Fibroblast of skin of right quadriceps (primary cell): ENCODE results near the gene PRKAG2.

Experiments
- DNase-seq: peaks from one replicate; pipeline ENCODE4 v3.0.0-alpha.2; 2013

PRKAG2 gene

DNA sequence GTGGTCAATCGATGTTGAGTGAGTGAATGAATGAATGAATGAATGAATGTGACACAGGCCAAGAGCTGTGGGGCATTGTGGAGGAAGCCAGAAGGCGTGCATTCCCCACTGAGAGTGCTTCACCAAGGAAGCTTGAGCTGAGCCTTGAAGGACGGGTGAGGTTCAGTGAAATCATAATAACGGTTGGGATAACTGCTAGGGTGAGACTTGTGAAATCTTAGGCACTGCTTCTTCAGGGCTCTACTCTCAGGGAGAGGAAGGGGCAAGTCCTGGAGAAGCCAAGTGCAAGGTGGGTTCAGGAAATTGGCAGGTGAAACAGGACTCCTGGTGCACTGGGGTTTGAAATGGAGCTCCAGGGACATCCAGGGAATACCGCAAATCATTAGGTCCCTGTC is 23.7 kb upstream of the PRKAG2 start:
- no peak for DNase-seq

- no peak for DNase-seq
Measured at GRCh38 chr7:151899513-151900360, 22.8 kb upstream of the PRKAG2 start.

- no peak for DNase-seq
Measured at GRCh38 chr7:151897951-151898686, 21.2 kb upstream of the PRKAG2 start.

DNA sequence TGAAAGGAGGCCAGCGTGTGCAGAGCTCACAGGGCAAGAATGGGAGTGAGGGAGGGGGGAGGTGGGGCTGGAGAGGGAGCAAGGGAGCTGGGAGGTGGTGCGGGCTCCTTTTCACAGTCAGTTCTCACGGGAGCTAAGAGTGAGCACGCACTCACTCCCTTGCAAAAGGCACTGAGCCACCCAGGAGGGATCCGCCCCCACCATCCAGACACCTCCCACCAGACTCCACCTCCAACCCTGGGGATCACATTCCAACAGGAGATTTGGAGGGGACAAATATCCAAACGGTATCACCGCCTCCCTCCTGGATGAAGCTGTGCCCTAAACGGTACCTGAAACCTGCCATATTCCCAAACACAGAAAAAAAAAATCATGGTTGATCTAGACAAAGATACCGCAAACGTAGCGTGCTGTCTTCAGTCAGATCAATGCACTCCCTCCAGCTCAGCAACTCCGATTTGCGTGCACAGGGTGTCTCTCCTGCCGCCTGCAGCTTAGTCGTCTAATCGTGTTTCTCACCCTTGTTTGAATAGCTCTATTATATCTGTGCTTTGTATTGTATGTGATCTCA is 20.3 kb upstream of the PRKAG2 start:
- no peak for DNase-seq

- no peak for DNase-seq
Measured at GRCh38 chr7:151896486-151896885, 19.6 kb upstream of the PRKAG2 start.

- no peak for DNase-seq
Measured at GRCh38 chr7:151896086-151896485, 19.2 kb upstream of the PRKAG2 start.

DNA sequence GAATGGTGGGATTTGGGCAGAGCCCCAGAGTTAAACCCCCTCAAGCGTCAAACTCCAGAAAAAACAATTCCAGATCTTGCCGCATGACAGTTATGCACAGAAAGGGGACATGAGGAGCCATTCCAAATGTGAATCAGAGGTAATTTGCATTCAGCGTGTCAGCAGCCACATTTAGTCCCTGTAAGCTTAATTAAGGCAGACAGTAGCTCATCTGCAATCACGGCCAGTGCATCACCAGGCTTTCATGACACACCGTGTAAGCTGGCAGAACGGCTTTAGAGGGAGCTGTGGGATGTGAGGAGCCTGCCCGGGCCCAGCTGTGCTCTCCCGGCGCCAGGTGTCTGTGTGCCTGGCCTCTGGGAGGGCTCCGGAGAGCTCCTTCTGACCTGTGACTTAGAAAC is 18.7 kb upstream of the PRKAG2 start:
- no peak for DNase-seq

DNA sequence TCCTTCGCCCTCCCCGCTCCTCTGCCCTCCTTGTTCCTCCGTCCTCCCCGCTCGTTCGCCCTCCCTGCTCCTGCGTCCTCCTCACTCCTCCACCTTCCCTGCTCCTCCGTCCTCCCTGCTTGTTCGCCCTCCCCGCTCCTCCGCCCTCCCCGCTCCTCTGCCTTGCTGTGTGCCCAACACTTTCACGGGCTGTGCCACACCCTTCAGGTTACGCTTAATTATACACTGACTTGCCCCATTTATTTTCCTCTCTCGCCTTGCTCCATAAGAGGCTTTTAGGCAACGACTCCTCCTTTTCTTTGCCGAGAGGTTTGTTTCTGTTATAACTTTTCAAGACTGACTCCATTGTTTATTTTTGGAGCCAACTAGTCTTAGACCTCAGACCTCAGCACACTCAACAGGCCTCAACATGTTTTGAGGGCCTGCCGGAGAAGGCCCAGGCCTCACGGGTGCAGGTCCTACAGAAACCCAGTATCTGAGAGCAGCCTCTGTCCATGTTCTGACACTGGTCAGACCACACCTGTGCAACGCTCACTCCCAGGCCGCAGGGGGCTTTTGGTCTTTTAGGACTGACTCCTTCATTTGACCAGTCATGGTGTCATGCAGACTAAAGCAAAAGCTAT is 18.2 kb upstream of the PRKAG2 start:
- no peak for DNase-seq

DNA sequence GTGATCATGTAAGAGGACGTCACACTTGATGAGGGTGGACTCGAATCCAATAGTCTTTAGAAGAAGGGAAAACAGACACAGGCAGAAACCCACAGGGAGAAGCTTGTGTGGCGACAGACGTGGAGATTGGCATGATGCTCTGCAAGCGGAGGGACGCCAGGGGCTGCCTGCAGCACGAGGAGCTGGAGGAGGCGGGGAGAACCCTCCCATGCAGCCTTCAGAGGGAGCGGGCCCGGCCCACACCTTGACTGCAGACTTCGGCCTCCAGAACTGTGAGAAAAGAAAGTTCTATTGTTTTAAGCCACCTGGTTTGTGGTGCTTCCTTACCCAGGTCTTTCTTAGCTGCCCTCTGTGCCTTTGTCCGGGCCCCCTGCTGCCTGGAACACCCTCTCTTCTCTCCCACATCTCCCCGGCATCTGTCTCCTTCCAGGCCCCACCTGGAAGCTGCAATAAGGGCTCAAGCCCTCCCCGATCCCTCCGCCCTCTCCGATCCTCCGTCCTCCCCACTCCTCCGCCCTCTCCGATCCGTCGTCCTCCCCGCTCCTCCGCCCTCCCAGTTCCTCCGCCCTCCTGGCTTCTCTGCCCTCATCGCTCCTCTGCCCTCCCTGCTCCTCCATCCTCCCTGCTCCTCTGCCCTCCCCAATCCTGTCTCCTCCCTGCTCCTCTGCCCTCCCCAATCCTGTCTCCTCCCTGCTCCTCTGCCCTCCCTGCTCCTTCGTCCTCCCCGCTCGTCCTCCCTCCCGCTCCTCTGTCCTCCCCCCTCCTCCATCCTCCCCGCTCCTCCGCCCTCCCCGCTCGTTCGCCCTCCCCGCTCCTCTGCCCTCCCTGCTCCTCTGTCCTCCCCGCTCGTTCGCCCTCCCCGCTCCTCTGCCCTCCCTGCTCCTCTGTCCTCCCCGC is 17.4 kb upstream of the PRKAG2 start:
- no peak for DNase-seq

DNA sequence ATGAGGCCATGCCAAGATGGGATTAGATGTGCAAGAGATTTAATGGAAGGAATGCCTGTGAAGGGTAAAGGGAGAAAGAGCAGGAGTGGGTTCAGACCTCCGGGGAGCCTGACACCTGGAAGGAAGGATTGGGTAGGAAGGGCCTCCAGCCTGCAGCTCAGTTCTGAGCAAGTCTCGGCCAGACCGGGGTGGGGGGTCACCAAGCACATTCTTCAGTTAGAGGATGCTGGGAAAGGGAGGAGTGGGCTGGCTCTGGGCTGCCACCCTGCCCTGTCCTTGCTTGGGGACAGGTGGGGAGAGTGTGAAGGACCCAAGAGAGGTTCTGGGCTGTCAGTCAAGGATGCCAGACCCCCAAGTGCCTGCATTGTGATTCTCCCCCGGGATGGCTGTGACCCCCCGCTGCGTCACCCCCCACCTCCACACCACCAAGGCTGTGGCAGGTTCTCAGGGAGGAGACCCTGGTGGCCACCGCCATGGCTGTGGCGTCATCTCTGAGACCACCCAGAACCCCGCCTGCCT is 16.5 kb upstream of the PRKAG2 start:
- DNase-seq, result no peak

DNA sequence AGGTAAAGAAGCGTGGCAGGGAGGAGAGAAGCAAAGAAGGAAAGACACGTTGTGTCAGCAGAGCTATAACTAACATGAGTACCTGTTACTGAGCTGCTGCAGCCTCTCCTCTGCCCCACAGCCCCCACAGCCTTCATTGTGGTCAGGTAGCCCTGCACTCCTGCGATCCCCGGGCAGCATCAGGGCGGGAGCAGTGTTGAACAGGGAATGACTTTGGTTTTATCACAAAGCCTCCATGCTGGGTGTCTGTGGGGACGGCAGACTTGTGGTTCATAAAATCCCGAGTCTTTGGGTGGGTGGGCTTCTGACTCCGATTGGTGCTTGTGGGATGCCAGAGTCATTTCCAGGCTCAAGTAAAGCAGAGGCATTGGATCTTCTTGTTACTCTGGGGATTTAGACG is 14.8 kb upstream of the PRKAG2 start:
- no peak for DNase-seq

GRCh38 chr7:151891182-151891581 is 14.3 kb upstream of the PRKAG2 start:
- DNase-seq, result no peak

GRCh38 chr7:151890355-151891004 is 13.6 kb upstream of the PRKAG2 start:
- no peak for DNase-seq

- DNase-seq, result no peak
Measured at GRCh38 chr7:151889406-151890354, 12.8 kb upstream of the PRKAG2 start.

- no peak for DNase-seq
Measured at GRCh38 chr7:151888079-151889067, 11.5 kb upstream of the PRKAG2 start.

DNA sequence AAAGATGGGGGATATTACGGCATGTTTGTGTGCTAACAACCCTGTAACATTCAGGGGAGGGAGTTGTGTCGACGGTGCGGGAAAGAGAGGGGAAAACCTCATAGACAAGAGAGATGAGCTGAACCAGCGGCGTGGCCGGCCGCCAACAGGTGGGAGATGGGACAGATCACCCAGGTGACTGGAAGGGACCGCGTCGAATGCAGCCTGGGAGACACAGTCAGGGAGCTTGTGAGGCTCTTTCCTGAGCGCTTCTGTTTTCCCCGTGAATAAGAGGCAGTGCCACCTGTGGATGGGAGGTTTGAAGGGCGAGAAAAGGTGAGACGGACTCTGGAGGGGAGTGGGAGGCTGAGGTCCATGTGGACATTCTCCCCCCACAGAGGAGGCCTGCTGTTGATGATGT is 9.9 kb upstream of the PRKAG2 start:
- no peak for DNase-seq

DNA sequence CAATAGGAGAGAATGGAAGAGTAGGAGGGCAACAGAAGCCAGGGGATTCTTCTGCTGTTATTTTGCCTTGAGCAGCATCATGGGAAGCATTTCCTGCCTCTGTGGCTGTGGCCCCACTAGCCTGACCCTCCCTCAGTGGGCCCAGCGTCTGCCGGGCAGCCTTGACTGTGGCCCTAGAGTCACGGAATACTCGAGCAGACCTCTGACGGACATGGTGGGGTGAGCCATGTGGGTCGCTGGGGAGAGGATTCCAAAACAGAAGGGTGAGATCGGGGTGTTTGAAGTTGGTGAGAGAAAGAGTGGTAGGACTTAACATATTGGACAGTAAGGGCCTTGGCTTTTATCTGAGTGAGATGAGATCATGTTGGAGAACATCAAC is 8.3 kb upstream of the PRKAG2 start:
- no peak for DNase-seq

DNA sequence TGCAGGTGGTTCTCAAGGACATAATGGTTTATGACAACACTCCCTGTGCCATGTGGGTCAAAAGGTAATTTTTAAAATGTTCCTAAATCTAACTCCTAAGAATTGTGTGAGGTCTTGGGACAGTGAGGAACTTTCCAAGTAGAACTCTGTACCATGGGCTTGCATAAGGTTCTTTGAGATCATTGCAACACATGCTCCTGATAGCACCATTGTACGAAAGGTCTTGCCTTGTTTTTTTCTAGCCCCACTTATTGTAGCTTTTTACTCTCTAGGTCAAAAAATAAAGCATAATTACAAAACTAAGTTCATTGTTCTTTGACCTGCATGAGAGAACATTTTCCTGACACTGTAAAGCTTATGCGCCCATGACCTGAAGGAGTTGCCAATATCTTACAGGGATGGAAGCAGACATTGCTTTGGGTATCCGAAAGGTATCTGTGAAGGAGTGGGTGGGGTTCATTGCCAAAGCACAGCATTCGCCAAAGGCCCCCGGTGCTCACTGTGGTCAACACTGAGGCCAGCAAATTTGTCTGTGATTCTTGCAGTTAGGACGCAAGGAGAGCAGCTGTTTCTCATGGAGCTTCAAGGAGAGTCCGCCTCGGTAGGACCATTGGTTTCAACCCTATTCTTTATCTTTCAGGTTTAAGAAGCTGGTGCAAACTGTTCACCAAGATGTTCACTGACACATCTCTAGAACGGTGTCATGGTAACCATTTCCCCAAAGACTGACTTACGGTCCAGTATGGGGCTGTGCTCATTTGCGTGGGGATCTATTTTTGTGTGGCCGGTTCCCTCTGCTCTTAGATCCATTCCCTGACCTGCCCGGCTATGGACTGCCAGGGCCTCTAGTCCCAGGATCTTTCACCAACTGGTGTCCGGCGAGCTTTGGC is 7.6 kb upstream of the PRKAG2 start:
- DNase-seq, result no peak
